Activated naive CD8-positive, alpha-beta T cell treated with anti-CD3 and anti-CD28 coated beads for 36 hours (primary cell): Measurements from ENCODE around the gene BCDIN3D. TPM values are rescaled to one million over a fixed set of nuclear protein-coding genes. Genes with fewer than 3 reads are reported as not detected.

Experiments
- DNase-seq: peaks from one replicate; pipeline ENCODE4 v3.0.0; 2021
- H3K27ac Mint-ChIP-seq: one replicate; pipeline ENCODE4 v1.8.0; 2022; ENCODE audit warnings: mild to moderate bottlenecking, moderate library complexity, mixed read lengths
- H3K27me3 Mint-ChIP-seq: one replicate; pipeline ENCODE4 v1.8.0; 2022; ENCODE audit warnings: mild to moderate bottlenecking, mixed read lengths
- H3K36me3 Mint-ChIP-seq: one replicate; pipeline ENCODE4 v1.8.0; 2021; ENCODE audit warnings: mild to moderate bottlenecking, mixed read lengths
- H3K4me1 Mint-ChIP-seq: one replicate; pipeline ENCODE4 v1.8.0; 2021; ENCODE audit warnings: mixed read lengths
- H3K4me3 Mint-ChIP-seq: one replicate; pipeline ENCODE4 v1.8.0; 2022; ENCODE audit warnings: mild to moderate bottlenecking, moderate library complexity, mixed read lengths
- H3K9me3 Mint-ChIP-seq: one replicate; pipeline ENCODE4 v1.8.0; 2022; ENCODE audit warnings: mixed read lengths
- total RNA-seq, 2 experiments: library from RNA; stranded (reverse); gene quantifications; one replicate each; pipeline ENCODE4 v1.2.3, GENCODE V29; 2021

BCDIN3D gene
- total RNA-seq, 2 experiments from 2014 or later, result 4.1 to 4.3 TPM

- Mint-ChIP-seq H3K27ac (no peak overlapping the region), H3K4me1 (no peaks in the 10 kb centered on the region), H3K27me3 (no peaks in the 10 kb centered on the region), H3K9me3 (no peaks in the 10 kb centered on the region), H3K36me3 (no peaks in the 10 kb centered on the region), H3K4me3 (no peak overlapping the region)
- DNase-seq, result no peak
Measured at GRCh38 chr12:49792976-49793580, 49.8 kb downstream of the BCDIN3D start.

GRCh38 chr12:49792181-49792970, 50.5 kb downstream of the BCDIN3D start:
- Mint-ChIP-seq H3K4me1 (no peaks in the 10 kb centered on the region), H3K36me3 (no peaks in the 10 kb centered on the region), H3K27me3 (no peaks in the 10 kb centered on the region), H3K9me3 (no peaks in the 10 kb centered on the region), H3K4me3 (no peak overlapping the region), H3K27ac (no peak overlapping the region)
- DNase-seq, result no peak

GRCh38 chr12:49791700-49792099, 51.2 kb downstream of the BCDIN3D start:
- H3K4me1 Mint-ChIP-seq, result no peaks in the 10 kb centered on the region
- H3K9me3 Mint-ChIP-seq, result no peaks in the 10 kb centered on the region
- H3K4me3 Mint-ChIP-seq, result no peak overlapping the region
- H3K27ac Mint-ChIP-seq, result no peak overlapping the region
- no peaks in the 10 kb centered on the region for H3K36me3 Mint-ChIP-seq
- DNase-seq, result no peak
- H3K27me3 Mint-ChIP-seq, result no peaks in the 10 kb centered on the region

GRCh38 chr12:49790741-49791555, 52.0 kb downstream of the BCDIN3D start:
- no peaks in the 10 kb centered on the region for H3K36me3 Mint-ChIP-seq
- H3K4me3 Mint-ChIP-seq, result no peak overlapping the region
- no peaks in the 10 kb centered on the region for H3K27me3 Mint-ChIP-seq
- no peaks in the 10 kb centered on the region for H3K4me1 Mint-ChIP-seq
- H3K27ac Mint-ChIP-seq, result no peak overlapping the region
- no peak for DNase-seq
- H3K9me3 Mint-ChIP-seq, result no peaks in the 10 kb centered on the region

- Mint-ChIP-seq H3K27me3 (no peaks in the 10 kb centered on the region), H3K4me3 (no peak overlapping the region), H3K27ac (no peak overlapping the region), H3K9me3 (no peaks in the 10 kb centered on the region), H3K36me3 (no peaks in the 10 kb centered on the region), H3K4me1 (no peaks in the 10 kb centered on the region)
- no peak for DNase-seq
Measured at GRCh38 chr12:49789992-49790391, 52.9 kb downstream of the BCDIN3D start.

- Mint-ChIP-seq H3K9me3 (no peaks in the 10 kb centered on the region), H3K27ac (no peak overlapping the region), H3K27me3 (no peaks in the 10 kb centered on the region), H3K4me3 (no peak overlapping the region), H3K36me3 (no peaks in the 10 kb centered on the region), H3K4me1 (no peaks in the 10 kb centered on the region)
- DNase-seq, result no peak
Measured at GRCh38 chr12:49787672-49788071, 55.2 kb downstream of the BCDIN3D start.

Other genes starting within 250 kb of the BCDIN3D start
- under 1 TPM; 0.14 to 0.41 TPM for gene FAM186B, start 237.5 kb downstream of the BCDIN3D start, total RNA-seq
- 1 to 10 TPM; 8.1 to 8.5 TPM for gene PRPF40B, start 219.5 kb downstream of the BCDIN3D start, total RNA-seq
- gene FMNL3, start 135.7 kb downstream of the BCDIN3D start, total RNA-seq, result 10 to 100 TPM; 20.3 to 22.3 TPM
- 100 to 1,000 TPM; 400 to 410 TPM for gene TMBIM6, start 101.5 kb downstream of the BCDIN3D start, total RNA-seq
- gene NCKAP5L, start 14.7 kb downstream of the BCDIN3D start, total RNA-seq, result 1 to 10 TPM; 7.9 to 8.9 TPM
- gene FAIM2, start 60.8 kb upstream of the BCDIN3D start, total RNA-seq, result under 1 TPM; 0.08 to 0.60 TPM
- gene AQP2, start 107.6 kb upstream of the BCDIN3D start, total RNA-seq, result not detected
- not detected for gene AQP5, start 118.8 kb upstream of the BCDIN3D start, total RNA-seq
- gene AQP6, start 129.8 kb upstream of the BCDIN3D start, total RNA-seq, result not detected
- gene RACGAP1, start 182.4 kb upstream of the BCDIN3D start, total RNA-seq, result 100 to 1,000 TPM; 111 to 119 TPM
- 10 to 100 TPM; 10.8 TPM for gene ASIC1, start 214.5 kb upstream of the BCDIN3D start, total RNA-seq
- 10 to 100 TPM; 65.8 to 74.8 TPM for gene SMARCD1, start 242.2 kb upstream of the BCDIN3D start, total RNA-seq